ENCODE measurements around the gene CAVIN2.

The CAVIN2 gene

DNA sequence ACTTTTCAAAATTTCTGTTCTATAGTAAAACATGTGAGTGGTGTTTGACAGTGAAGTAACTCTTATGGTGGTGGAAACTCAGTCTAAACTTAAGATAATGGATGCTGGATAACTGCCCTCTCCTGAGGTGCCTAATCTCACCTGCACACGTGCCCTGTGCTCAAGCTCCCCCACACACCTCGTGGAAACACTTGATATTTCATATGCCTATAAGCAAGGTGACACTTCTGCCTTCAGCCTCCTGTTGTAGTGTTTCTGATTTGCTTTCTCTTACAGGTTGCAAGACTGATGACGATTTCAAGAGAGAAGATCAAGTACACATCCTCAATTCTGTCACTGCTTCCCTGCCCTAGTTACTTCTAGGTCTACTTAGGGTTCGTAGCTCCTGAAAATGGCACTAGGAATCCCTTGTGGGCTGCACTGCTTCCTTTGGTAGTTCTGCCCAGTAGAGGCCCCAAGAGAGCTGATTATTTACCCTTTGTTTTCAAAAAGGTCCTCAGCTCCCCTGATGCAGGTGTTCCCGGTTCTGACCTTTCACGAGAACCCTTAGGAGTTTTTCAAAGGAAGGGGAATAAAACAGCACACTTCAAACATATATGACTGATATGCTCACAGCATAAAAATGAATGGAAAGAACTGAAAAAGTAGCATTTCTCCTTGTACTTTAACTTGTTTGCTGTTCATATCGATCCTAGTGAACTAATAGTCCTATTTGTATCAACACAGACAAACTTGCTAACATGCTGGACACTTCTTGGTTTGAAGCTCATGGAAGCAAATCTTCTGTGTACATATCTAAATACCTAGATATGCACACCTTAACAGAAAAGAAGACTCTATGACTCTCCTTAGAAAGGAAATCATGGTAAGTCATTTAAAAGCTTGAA is 6.7 kb downstream of the CAVIN2 start:
- DNase-seq (ENCODE audit: low read depth, low spot score), result no peak

DNA sequence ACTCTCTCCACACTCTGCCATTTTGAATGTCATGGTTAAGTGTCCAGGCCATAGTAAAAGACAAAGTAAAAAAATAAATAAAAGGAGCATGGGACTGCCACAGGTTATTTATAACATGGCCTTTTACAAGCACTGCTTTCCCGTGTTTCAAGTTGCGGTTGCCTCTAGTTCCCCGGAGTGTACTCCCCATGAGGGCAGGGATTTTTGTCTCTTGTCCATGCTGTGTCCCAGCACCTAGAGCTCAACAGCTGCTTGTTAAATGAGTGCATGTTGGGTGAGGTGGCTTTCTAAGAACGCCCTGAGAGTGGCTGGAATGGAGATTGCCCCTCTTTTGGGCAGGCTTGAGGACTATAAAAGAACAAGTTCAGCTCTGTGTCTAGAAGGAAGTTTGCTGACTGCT is 8.4 kb downstream of the CAVIN2 start:
- DNase-seq (ENCODE audit: low read depth, low spot score), result no peak

DNA sequence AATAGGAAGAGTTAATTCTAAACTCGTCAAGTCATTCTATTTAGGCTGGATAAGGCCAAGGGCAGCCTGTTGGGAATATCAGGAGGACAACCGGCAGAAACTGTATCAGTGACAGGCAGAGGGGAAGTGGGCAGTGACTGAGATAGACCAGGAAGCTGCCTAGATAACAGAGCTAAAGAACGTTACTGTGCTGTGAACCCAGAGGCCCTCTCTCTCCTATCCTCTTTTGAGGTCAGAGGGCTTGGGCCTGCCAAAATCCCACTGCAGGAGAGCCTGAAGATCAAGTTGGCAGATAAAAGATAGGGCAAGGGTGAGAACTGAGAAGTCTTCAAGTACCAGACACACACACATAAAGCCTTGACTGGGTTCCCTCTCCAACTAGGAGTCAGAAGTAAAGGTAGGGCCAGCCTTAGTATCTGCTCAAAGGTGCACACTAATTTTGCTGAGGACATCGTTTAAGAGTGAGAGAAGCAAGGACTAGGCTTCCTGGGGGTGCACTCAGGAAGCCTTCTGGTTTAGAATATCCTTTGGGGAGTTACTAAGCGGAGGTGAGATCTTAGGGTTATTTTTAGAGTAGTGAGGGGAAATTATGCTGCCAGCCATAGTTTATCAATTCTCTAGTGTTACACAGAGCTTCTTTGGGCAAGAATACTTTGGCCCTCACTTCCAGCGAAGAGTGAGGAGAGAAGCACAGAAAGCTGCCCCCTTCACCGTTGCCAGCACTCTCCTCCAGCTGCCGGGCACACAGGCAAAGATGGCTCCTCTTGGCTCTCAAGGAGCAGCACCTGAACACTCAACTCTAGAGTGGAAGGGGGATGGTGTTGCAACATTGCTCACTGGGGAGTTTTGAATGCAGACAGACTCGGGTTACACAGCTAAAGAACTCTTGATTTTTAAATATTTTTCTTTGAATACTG is 9.8 kb downstream of the CAVIN2 start:
- DNase-seq (ENCODE audit: low read depth, low spot score), result no peak

DNA sequence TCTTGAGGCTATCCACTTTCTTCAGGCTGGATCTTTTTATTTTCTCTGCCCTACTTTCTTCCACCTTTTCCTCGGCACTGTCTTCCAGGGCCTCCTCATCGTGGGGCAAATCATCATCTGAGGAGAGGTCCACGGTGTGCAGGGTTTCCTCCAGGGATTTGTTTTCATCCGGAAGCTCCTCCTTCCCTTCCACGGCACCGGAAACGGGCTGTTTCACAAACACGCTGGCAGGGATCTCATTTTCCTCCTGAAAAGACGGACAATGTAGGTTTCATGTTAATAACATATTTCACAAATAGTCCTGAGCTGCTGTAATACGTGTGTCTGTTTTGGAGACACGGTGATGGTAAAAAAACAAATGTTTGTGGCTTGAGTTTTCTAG is 10.4 kb downstream of the CAVIN2 start:
- DNase-seq (ENCODE audit: low read depth, low spot score), result no peak

DNA sequence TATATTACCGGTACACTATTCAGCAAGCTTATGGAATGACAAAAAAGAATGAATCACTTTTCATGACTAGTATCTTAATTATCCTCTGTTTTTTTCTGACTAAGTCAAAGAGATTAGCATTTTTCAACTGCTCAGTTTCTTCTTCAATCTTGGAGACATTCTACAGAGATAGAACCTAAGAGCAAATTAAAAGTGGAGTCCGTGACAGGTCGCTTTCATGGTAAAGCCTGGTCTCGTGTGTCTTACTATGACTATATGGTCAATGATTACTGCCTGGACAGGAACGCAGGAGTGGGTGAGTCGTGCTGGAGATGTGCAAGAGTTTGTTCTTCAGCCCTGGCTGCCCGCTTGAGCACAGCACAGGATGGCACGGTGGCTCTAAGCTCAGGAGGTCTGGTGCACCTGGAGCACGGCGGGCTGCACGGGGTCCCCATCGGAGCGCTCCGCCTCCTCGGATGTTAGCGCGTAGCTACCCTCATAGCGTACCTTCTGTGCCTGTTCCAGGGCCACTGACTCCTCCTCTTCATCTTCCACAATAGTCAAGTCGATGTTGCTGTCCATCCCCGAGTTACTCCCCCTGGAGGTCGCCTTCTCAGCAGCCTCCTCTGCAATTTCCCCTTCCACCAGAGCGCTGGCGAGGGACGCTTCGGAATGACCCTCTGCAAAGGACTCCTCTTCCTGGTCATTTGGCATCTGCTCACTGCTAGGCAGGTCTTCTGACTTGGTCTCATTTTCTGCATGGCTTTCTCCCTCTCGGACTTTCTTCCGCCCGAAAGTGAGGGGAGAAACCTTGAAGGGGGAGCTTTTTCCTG is 11.1 kb downstream of the CAVIN2 start:
- peak; percentile 29 for DNase-seq (ENCODE audit: low read depth, low spot score)

DNA sequence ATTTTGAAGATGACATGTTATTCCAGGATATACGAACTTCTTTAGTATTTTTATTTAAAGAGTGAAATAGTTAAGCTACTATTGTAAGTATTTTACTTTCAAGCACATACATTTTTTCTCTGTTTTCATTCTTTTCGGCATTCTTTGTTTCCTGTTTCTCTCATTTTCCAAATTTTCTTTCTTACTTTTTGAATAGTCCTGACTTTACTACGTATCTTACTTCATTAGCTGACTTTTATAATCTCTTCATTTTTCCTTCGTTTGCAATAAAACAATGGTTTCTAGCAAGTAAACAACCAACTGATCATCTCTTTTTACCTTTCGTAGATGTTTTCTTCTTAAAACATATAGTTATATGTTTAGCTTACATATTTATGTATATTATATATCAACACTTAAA is 11.8 kb downstream of the CAVIN2 start:
- DNase-seq (ENCODE audit: low read depth, low spot score), result no peak

DNA sequence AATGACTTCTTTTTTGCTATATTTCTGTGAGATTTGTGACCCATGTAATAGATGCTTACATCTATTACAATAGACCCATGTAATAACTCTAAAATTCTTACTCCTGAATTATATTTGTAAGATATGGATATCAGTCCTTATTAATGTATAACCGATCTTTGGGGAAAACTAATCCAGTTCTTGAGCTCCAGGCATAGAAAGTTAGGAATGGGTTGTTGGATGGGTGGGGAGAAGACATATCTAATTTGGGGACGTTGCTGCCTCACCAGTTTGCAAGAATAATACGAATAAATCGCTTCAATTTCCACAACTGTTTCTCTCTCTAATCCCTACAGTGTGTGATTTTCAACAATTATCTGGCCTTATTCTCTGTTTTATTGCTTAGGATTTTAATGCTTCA is 13.5 kb downstream of the CAVIN2 start:
- DNase-seq (ENCODE audit: low read depth, low spot score), result no peak

DNA sequence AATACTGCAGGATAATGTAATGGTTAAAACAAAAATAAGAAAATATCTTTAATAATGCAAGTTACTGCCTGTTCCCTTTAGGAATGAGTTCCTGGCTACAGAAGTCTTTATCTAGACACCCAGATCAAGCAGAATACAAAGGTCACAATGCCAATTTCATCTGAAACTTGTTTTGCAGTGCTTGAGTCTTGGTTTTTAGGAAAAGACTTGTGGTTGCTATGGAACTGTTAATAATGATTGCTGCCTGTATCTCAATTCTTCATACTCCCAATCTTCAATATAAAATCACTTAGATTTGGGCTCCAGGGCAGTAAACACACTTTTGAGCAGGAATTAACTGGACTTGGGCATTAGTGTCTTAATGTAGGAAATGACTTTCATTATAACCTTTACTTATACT is 14.2 kb downstream of the CAVIN2 start:
- no peak for DNase-seq (ENCODE audit: low read depth, low spot score)

DNA sequence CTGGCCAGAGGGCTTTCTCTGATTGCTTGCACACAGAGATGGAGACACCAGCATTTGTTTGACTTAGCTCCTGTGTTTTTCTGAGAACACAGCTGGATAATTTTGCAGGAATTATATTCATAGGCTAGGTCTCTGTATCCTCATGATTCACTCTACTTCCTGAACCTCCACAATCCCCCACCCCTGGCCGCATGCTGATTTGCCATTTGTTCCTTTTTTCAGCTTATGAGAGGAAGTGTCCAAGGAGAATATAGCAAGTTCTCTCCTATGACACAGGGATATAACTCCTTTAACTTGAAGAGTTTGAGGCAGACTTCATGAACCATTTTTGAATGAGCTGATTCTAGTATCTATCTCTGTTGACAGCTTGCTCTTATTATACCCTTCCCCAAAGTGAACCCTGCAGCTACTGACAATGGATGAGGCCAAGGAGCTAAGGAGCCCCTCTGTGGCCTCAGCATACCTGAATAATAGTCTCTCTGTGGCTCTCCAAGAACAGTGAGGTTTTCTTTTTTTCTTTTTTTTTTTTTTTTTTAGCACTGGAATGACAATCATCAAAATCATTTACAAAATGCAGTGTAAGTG is 15.4 kb downstream of the CAVIN2 start:
- no peak for DNase-seq (ENCODE audit: low read depth, low spot score)

DNA sequence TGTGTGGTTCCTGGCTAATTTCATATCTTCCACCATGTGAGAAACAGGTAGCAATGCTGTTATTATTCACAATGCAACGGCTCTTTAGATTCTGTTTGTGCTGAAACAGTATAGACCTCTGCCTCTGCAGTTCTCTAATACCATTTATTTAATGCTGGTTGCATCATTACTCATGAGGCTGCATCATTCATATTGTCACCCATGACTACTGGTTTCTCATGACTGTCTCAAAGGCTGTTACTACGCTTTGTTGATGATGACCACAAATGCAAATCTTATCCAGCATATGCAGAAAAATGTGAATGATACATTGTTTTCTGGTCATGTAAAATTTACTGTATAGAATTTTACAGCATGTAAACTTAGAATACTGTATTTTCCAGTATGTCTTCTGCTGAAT is 22.5 kb downstream of the CAVIN2 start:
- DNase-seq (ENCODE audit: low read depth, low spot score), result no peak

DNA sequence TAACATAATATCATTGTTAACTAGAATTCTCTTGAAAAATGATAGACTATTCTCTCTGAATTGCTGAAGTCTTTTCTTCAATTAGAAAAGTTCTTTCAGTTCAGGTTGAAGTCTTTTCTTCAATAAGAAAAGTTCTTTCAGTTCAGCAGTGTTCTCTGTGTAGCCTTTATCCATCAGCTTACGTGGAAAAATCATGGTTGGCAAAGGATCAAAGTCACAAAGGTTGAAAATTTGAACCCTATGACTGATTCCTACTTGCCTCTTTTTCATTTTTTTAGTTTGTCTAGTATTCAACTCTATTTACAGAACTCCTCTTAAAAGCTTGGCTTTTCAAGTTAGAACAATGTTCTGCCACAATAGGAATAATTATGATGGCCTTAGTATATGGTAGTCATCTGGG is 25.8 kb downstream of the CAVIN2 start:
- DNase-seq (ENCODE audit: low read depth, low spot score), result no peak

DNA sequence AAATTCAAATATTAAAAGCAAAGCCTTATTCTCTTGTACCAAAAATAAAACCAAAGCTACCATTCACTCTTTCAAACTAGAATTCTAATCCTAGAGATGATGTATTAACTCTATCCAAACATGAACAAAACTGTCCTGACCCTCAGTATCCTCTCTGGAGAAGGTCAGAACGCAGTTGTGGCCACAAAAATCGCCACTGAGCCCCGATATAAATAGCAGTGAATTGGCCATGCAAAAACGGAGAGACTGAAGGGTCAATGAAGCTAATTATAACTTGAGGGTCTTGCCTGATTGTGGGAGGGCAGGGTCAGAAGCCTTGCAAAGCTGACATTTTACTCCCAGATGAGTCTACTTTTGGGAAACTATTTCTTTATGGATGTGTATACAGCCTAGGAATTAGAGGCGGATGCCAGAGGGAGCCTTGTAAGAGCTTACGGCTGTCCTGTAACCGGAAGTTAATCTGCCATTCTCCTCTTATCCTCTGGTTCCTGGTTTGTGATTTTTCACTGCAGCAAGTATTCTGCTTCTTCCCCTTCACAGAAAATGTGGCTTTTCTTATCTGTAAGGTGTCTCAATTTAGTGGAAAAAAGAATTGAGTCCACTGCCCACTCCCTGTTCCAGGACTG is 28.1 kb downstream of the CAVIN2 start:
- no peak for DNase-seq (ENCODE audit: low read depth, low spot score)

DNA sequence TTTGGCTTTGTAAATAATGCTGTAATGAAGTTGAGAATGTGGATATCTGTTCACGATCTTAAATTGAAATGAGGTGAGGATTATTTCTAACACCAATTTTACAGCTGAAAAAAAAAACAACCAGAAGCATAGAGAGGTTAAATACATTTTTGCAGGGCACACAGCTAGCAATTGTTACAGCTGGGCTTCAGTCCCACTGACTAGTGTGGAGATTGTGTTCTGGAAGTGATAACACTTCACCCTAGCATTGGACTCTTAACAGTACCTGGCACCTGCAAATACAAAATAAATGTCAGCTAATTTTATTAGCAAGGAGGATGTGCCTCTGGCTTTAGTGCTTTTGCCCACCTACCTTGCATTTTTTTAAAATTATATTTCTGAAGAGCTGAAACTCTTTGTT is 28.8 kb downstream of the CAVIN2 start:
- no peak for DNase-seq (ENCODE audit: low read depth, low spot score)

DNA sequence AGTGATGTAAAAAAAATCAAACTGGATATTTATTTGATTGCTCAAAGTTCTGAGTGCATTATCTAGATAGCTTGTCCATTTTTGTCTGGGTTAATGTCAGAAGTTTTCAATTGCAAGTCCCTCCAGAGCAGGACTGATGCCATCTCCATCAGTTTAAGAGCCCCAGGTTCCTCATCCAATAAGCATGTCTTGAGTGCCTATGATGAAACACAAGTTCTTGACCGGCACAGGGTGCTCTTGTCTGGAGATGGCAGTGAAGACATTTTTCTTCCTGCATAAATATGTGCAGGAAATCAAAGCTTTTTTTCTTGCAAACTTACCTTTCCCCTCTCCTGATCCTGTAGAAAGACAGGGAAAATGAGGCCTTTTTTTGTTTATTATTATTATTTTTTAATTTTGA is 31.9 kb downstream of the CAVIN2 start:
- no peak for DNase-seq (ENCODE audit: low read depth, low spot score)

DNA sequence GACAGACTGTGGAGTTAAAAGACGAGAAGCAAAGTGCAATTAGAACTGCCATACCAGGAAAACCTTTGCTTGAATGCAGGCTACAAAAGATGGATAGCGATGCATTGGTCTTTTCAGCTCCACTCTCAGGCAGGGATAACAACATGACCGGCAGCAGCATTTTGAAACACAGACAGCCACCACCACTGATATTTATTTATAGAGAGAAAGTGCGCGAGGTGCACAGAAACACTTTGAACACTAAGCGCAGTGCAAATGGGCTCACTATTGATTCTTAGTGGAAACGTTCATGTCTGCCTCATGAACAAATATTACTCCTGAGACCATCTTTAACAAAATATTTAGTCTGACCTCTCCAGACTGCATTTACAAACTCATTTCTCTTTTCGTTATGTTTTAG is 32.9 kb downstream of the CAVIN2 start:
- no peak for DNase-seq (ENCODE audit: low read depth, low spot score)

DNA sequence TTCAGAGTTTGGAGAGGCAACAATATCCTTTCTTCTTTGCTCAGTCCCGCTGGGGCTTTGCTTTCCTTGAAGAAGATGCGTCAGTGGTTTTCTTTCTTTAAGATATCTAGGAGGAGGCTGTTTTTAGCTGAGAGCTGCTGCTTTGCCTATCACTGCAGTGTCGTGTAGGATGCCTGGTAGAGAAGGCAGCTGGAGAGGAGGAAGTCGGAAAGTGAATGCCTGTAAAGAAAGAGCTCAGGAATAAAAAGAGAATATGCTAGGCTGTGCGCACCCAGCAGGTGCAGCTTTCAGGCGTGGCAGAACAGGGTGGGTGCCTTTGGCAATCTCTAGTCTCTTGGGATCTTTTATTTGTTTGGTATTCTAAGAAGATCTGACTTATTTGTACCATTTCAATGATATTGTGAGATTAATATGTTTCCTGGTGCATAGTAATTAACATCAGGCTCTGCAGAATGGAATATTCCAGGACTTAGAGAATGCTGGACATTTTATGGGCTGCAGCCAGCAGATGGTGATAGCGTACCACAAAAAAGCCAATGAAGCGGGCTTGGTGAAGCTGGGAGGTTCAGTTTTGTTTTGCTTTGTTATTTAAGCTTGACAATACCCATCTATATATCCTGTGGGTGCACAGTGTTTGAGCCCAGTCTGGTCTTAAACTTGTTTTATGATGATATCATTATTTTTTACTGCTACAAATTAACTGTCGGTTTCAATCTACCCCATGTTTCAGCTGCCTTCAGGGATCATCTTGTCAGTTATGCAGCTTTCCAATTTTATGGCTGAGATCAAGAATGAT is 34.9 kb downstream of the CAVIN2 start:
- DNase-seq (ENCODE audit: low read depth, low spot score), result peak; percentile 58

DNA sequence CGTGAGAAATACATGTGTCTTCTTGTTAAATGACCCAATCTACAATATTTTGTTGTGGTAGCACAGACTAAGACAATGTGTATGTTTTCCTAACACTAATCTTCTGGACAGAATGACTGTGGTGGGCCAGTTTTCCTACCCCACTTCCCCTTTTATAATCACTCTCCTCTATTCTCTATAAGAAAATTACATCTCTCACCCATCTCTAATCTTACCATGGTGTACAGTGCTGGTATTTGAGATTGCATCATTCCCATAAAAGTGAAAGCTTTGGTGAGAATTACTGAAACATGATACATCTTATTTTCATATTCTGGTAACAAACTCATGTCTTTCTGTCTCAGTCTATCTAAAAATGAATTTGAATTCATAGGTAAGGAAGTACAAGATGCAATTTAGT is 40.5 kb downstream of the CAVIN2 start:
- no peak for DNase-seq (ENCODE audit: low read depth, low spot score)

DNA sequence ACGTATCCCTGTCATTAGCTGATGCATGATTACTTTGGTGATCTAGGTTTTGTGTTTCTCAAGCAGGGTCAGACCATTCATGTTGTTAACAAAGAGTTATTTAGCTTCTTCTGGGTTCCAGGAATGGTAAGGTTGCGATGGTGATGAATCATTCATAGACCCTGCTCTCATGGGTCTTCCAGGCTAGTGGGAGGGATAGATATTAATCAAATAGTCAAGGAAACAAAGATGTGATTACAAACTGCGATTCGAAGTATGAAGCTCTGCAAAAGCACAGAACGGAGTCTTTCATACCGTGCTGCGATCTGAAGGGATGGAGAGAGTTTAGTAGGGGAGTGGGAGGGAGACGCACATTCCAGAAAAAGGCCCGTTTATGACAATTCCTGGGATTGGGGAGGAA is 42.1 kb downstream of the CAVIN2 start:
- DNase-seq (ENCODE audit: low read depth, low spot score), result no peak

DNA sequence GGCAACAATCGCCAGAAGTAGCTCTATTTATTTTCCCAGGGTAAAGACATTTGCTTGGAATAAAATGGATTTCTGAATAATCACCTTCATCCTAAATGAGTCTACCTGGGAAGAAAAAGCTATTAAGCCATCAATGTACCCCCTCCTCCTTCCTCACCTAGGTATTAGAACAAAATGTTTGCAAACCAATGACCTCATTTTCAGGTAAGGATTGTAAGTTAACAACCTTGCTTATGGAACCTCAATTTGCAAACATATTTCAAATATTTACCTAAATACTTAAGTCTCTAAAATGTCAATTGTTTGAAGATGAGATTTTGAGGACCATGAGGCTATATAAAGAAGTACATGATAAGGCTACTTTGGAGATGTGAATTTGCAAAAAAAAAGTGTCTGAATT is 43.9 kb downstream of the CAVIN2 start:
- no peak for DNase-seq (ENCODE audit: low read depth, low spot score)

DNA sequence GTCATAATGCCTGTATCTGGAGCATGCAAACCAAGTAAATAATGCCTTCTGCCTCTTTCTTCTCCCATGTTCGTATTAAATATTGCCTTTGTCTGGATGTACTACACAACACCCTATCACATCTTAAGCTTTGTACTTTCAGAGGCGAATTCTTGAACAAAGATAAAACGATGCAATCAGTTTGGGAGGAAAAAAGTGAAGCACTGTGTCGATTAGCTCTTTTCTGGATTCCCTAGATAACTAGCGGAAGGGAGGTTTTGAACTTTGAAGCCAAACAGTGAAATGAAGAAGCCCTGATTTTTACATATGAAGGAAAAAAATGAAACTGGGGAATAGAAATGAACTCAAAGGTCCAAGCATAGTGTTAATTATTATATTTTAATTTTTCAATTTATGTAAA is 44.7 kb downstream of the CAVIN2 start:
- DNase-seq (ENCODE audit: low read depth, low spot score), result no peak

Data from ELF-1 (cell line).